HFFc6 (cell line): ENCODE measurements around the gene TBC1D4. TPM values are rescaled to one million over a fixed set of nuclear protein-coding genes. Genes with fewer than 3 reads are reported as not detected.
A peak's percentile ranks its signal among the peaks of the same experiment; 100 is the strongest.

Source experiments
- DNase-seq: peaks from one replicate; pipeline ENCODE4 v3.0.0-alpha.2; 2018
- H3K27ac Mint-ChIP-seq: 2 replicates; pipeline ENCODE4 v1.8.0; 2020; ENCODE audit warnings: mild to moderate bottlenecking, mixed read lengths
- H3K27me3 Mint-ChIP-seq: 2 replicates; pipeline ENCODE4 v1.8.0; 2021; ENCODE audit warnings: mild to moderate bottlenecking, moderate library complexity, mixed read lengths; ENCODE audit not compliant: insufficient read depth
- H3K36me3 Mint-ChIP-seq: 2 replicates; pipeline ENCODE4 v1.8.0; 2021; ENCODE audit warnings: low read depth, mixed read lengths
- H3K4me1 Mint-ChIP-seq: 2 replicates; pipeline ENCODE4 v1.8.0; 2020; ENCODE audit warnings: low read depth, mixed read lengths
- H3K4me3 Mint-ChIP-seq: 2 replicates; pipeline ENCODE4 v1.8.0; 2020; ENCODE audit warnings: mild to moderate bottlenecking, moderate library complexity, mixed read lengths
- H3K9me3 Mint-ChIP-seq: 2 replicates; pipeline ENCODE4 v1.8.0; 2020; ENCODE audit warnings: mild to moderate bottlenecking, mixed read lengths
- total RNA-seq, 6 experiments: library from RNA; stranded (reverse); fragmentation: NEBNext Ultra II Directional; extraction: Animal tissue kit (Norgen Biotek cat#: 25700); gene quantifications; 2 replicates in 1 of 6; 3 replicates in 5 of 6; pipeline ENCODE4 v1.2.3, GENCODE V29; 2021
- TF ChIP-seq, protein P1 (sequence below): fragments of 200-600 bp; sonication (generic); IDR thresholded peaks from 2 replicates; pipeline ENCODE4 v1.5.0; 2021; ENCODE audit warnings: antibody characterized with exemption, mild to moderate bottlenecking

TBC1D4 gene
- total RNA-seq, 6 experiments from 2014 or later = 13.6 to 20.6 (median 16.6) TPM

DNA sequence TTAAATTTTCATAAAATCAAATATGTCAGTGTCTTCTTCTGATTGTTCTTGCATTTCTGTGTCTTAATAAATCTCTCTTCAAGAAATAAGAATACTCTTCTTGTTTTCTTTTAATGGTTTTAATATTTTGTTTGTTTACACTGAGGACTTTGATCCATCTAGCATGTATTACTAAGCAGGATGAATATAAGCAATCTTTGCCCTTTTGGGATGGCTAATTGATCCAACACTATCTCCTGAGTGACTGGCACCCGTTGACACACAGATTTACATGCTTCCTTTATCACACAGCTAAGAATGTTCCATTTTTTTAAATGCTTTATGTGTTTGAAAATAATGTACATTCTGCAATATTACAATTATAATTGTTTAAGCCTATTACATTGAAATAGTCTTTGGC, 134.5 kb downstream of the TBC1D4 start:
- peaks cover 32% of the 10 kb centered on the region for H3K4me1 Mint-ChIP-seq
- H3K27ac Mint-ChIP-seq = no peak overlapping the region
- H3K4me3 Mint-ChIP-seq = no peak overlapping the region
- peaks cover 34% of the 10 kb centered on the region for H3K36me3 Mint-ChIP-seq
- H3K9me3 Mint-ChIP-seq = no peaks in the 10 kb centered on the region
- TF ChIP-seq, protein P1, sequence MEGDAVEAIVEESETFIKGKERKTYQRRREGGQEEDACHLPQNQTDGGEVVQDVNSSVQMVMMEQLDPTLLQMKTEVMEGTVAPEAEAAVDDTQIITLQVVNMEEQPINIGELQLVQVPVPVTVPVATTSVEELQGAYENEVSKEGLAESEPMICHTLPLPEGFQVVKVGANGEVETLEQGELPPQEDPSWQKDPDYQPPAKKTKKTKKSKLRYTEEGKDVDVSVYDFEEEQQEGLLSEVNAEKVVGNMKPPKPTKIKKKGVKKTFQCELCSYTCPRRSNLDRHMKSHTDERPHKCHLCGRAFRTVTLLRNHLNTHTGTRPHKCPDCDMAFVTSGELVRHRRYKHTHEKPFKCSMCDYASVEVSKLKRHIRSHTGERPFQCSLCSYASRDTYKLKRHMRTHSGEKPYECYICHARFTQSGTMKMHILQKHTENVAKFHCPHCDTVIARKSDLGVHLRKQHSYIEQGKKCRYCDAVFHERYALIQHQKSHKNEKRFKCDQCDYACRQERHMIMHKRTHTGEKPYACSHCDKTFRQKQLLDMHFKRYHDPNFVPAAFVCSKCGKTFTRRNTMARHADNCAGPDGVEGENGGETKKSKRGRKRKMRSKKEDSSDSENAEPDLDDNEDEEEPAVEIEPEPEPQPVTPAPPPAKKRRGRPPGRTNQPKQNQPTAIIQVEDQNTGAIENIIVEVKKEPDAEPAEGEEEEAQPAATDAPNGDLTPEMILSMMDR = no peak
- no peaks in the 10 kb centered on the region for H3K27me3 Mint-ChIP-seq
- DNase-seq = no peak

DNA sequence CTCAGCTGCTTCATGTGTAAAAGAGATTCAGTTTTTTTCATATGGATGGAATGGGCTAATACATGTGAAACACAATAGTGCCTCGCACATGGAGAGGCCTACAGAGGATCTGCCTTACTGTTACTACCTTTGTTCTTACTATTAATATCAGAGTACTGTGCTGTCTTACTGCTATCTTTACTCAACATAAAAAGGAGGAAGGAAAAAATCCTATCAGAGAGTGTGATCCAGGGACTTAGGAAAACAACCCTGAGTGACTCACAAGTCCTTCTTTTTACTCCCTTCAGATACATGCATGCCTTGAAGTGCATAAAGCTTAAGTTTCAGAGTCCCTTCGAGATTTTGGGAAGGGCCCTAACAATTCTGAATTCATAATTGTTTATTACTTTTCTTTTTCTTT, 136.8 kb downstream of the TBC1D4 start:
- Mint-ChIP-seq H3K4me3 (no peak overlapping the region), H3K36me3 (peaks cover 33% of the 10 kb centered on the region), H3K4me1 (peaks cover 32% of the 10 kb centered on the region), H3K27me3 (no peaks in the 10 kb centered on the region), H3K9me3 (no peaks in the 10 kb centered on the region), H3K27ac (peak overlapping the region; percentile 42)
- peak; percentile 26 for DNase-seq
- TF ChIP-seq, protein P1 = no peak

DNA sequence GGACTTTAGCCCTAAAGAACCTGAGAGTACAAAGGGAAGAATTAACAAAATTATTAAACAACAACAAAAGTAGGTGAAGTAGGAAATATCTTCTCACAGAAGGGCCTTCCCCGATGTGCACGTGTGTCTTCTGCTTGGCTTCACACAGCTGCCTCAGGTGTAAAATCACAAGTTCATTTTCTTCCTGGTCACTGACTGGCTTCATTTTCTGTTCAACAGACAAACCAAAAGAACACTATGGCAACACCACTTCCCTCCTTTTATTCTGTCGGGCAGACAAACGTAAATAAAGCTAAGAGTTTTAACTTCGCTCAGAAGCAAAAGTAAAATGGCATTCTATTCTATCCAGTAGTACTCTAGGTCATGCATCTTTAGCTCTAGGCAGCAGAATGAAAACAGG, 140.9 kb downstream of the TBC1D4 start:
- Mint-ChIP-seq H3K9me3 (no peaks in the 10 kb centered on the region), H3K27me3 (peaks cover 2% of the 10 kb centered on the region; the same call in 1 of the 2 replicates), H3K36me3 (peaks cover 17% of the 10 kb centered on the region), H3K27ac (no peak overlapping the region), H3K4me1 (peaks cover 25% of the 10 kb centered on the region), H3K4me3 (no peak overlapping the region)
- DNase-seq = no peak
- TF ChIP-seq, protein P1 = no peak

DNA sequence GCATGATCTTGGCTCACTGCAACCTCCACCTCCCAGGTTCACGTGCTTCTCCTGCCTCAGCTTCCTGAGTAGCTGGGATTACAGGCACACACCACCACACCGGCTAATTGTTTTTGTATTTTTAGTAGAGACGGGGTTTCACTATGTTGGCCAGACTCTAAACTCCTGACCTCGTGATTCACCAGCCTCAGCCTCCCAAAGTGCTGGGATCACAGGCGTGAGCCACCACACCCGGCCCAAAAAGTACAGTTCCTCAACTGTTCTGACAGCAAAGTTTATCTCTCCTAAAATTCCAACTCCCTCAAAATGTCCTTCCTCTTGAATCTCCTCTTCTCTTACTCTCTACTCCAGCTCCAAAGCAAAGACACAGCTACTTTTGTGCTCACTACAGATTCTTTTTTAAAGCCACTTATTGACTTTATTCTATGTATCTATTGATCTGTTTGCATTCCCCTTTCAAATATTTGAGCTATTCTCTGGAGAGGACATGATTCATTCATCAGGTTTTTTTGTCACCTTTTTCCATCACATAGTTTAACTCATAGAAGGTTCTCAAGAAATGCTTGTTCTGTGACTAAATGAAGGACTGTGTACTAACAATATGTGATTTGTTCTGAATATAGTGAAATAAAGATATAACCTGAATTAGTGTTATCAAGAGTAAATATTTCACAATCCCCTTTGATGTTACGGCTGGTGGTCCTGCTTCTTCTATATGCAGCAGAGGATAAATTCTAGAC, 142.2 kb downstream of the TBC1D4 start:
- H3K4me3 Mint-ChIP-seq = no peak overlapping the region
- H3K4me1 Mint-ChIP-seq = peaks cover 18% of the 10 kb centered on the region
- H3K36me3 Mint-ChIP-seq = peaks cover 27% of the 10 kb centered on the region
- no peak for DNase-seq
- peak overlapping the region; percentile 34; the same call in 1 of the 2 replicates for H3K27ac Mint-ChIP-seq
- no peaks in the 10 kb centered on the region for H3K9me3 Mint-ChIP-seq
- H3K27me3 Mint-ChIP-seq = peaks cover 2% of the 10 kb centered on the region; the same call in 1 of the 2 replicates
- TF ChIP-seq, protein P1 = no peak

DNA sequence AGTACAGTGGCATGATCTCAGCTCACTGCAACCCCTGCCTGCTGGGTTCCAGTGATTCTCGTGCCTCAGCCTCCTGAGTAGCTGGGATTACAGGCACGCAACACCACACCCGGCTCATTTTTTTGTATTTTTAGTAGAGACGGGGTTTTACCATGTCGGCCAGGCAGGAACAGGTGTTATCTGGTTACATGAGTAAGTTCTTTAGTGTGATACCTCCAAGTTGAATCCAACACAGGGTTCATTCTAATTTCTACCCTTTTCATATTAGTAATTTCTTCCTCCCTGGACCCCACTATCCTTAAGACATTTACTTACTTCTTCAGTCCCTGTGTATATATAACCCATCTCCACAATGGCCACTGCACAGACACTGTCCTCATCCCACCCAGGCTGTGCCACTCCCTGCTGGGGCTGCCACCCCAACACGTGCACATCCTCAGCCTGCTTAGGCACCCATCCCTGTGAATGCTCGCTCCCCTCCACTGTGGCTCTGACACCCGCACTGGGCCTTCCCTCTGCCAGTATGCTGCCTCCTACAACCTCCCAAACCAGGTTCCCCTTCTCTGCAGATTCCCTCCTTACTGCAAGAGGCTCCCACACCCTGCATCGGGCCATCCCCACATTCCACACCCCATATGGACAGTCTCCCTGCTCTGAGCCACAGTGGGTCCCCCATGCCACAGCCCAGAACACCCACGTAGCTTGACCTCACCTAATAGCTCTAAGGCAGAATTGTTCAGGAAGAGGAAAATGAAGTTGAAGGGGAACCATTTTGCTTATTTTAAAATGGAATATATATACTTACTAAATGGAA, 147.1 kb downstream of the TBC1D4 start:
- no peak for DNase-seq
- Mint-ChIP-seq H3K27ac (no peak overlapping the region; the same call in 1 of the 2 replicates), H3K4me1 (peaks cover 8% of the 10 kb centered on the region), H3K9me3 (no peaks in the 10 kb centered on the region), H3K36me3 (peaks cover 21% of the 10 kb centered on the region), H3K4me3 (no peak overlapping the region), H3K27me3 (peaks cover 2% of the 10 kb centered on the region; the same call in 1 of the 2 replicates)
- TF ChIP-seq, protein P1 = no peak
